ENCODE data around the gene DAB1. TPM values are rescaled to one million over a fixed set of nuclear protein-coding genes. Genes with fewer than 3 reads are reported as not detected.
"Not testable (repeated sequence)": the region's sequence is repeated elsewhere in the genome, so short reads cannot be mapped to it uniquely, and the experiment has no call there.

The DAB1 gene
- total RNA-seq, 3 donors from 2014 or later (not counting 1 experiment from before 2014, with no cell fraction given) = 0.41 TPM; not detected in 2

- 91% methylated on average over 3 of the region's 4 CpGs for WGBS (ENCODE audit: insufficient coverage)
- Mint-ChIP-seq H3K4me1 (no peaks in the 10 kb centered on the region), H3K9me3 (no peaks in the 10 kb centered on the region), H3K4me3 (no peak overlapping the region), H3K36me3 (no peaks in the 10 kb centered on the region), H3K27ac (no peak overlapping the region), H3K27me3 (ENCODE audit: low read depth in 2 of 2) (peaks cover 0 to under 1% of the 10 kb centered on the region in 2 donors)
- DNase-seq (no peak), ATAC-seq (no peak)
- H3K4me3 ChIP-seq (ENCODE audit: low read length) = no peak overlapping the region
- no peaks in the 10 kb centered on the region for H3K36me3 ChIP-seq (ENCODE audit: control insufficient read depth, insufficient read depth, low read length)
- H3K27ac ChIP-seq (ENCODE audit: low read length) = no peak overlapping the region
- H3K27me3 ChIP-seq (ENCODE audit: control insufficient read depth, insufficient read depth, low read length) = no peaks in the 10 kb centered on the region
- H3K9me3 ChIP-seq (ENCODE audit: control insufficient read depth, insufficient read depth, low read length) = no peaks in the 10 kb centered on the region
- TF ChIP-seq CTCF (IDR thresholded peaks at IDR 0.05) = no peak
- H3K4me1 ChIP-seq (ENCODE audit: control insufficient read depth, insufficient read depth, low read length) = no peaks in the 10 kb centered on the region
- intact Hi-C loops (cut with micrococcal nuclease) = no loop called here
These were observed 334.6 kb downstream of the DAB1 start for GRCh38 chr1:57089221-57089620.

- no peak overlapping the region for H3K4me3 ChIP-seq (ENCODE audit: low read length)
- H3K27me3 ChIP-seq (ENCODE audit: control insufficient read depth, insufficient read depth, low read length) = no peaks in the 10 kb centered on the region
- TF ChIP-seq CTCF (IDR thresholded peaks at IDR 0.05) = no peak
- H3K4me1 ChIP-seq (ENCODE audit: control insufficient read depth, insufficient read depth, low read length) = no peaks in the 10 kb centered on the region
- no peak overlapping the region for H3K27ac ChIP-seq (ENCODE audit: low read length)
- Mint-ChIP-seq H3K27me3 (ENCODE audit: low read depth in 2 of 2) (peaks cover 0 to 7% of the 10 kb centered on the region in 2 donors), H3K4me1 (no peaks in the 10 kb centered on the region), H3K27ac (no peak overlapping the region), H3K4me3 (no peak overlapping the region), H3K36me3 (no peaks in the 10 kb centered on the region), H3K9me3 (no peaks in the 10 kb centered on the region)
- H3K36me3 ChIP-seq (ENCODE audit: control insufficient read depth, insufficient read depth, low read length) = no peaks in the 10 kb centered on the region
- DNase-seq (no peak), ATAC-seq (no peak)
- 94% methylated on average over 6 of the region's 6 CpGs for WGBS (ENCODE audit: insufficient coverage)
- intact Hi-C loops (cut with micrococcal nuclease) = no loop called here
- no peaks in the 10 kb centered on the region for H3K9me3 ChIP-seq (ENCODE audit: control insufficient read depth, insufficient read depth, low read length)
These were observed 335.2 kb downstream of the DAB1 start for GRCh38 chr1:57088653-57089052.

GRCh38 chr1:57087660-57088059 is 336.2 kb downstream of the DAB1 start:
- H3K9me3 ChIP-seq (ENCODE audit: control insufficient read depth, insufficient read depth, low read length); H3K27ac ChIP-seq (ENCODE audit: low read length); H3K9me3 Mint-ChIP-seq; H3K27me3 Mint-ChIP-seq (ENCODE audit: low read depth in 2 of 2); H3K4me3 ChIP-seq (ENCODE audit: low read length); H3K4me1 Mint-ChIP-seq; H3K36me3 Mint-ChIP-seq; intact Hi-C loops (cut with micrococcal nuclease); ATAC-seq; H3K36me3 ChIP-seq (ENCODE audit: control insufficient read depth, insufficient read depth, low read length); H3K4me1 ChIP-seq (ENCODE audit: control insufficient read depth, insufficient read depth, low read length); H3K27me3 ChIP-seq (ENCODE audit: control insufficient read depth, insufficient read depth, low read length); H3K4me3 Mint-ChIP-seq; H3K27ac Mint-ChIP-seq; DNase-seq: not testable (repeated sequence)
- WGBS (ENCODE audit: insufficient coverage) = no CpG with 5 or more reads among the region's 3 CpGs

- Mint-ChIP-seq H3K27ac (no peak overlapping the region), H3K27me3 (ENCODE audit: low read depth in 2 of 2) (peaks cover 0 to 8% of the 10 kb centered on the region in 2 donors), H3K9me3 (no peaks in the 10 kb centered on the region), H3K4me3 (no peak overlapping the region), H3K36me3 (no peaks in the 10 kb centered on the region), H3K4me1 (no peaks in the 10 kb centered on the region)
- no peak for ATAC-seq
- intact Hi-C loops (cut with micrococcal nuclease) = no loop called here
- no peak overlapping the region for H3K4me3 ChIP-seq (ENCODE audit: low read length)
- no peak for TF ChIP-seq CTCF (IDR thresholded peaks at IDR 0.05)
- no peaks in the 10 kb centered on the region for H3K9me3 ChIP-seq (ENCODE audit: control insufficient read depth, insufficient read depth, low read length)
- no peak for DNase-seq
- 64% methylated on average over 6 of the region's 6 CpGs for WGBS (ENCODE audit: insufficient coverage)
- no peaks in the 10 kb centered on the region for H3K27me3 ChIP-seq (ENCODE audit: control insufficient read depth, insufficient read depth, low read length)
- H3K27ac ChIP-seq (ENCODE audit: low read length) = no peak overlapping the region
- H3K4me1 ChIP-seq (ENCODE audit: control insufficient read depth, insufficient read depth, low read length) = no peaks in the 10 kb centered on the region
- H3K36me3 ChIP-seq (ENCODE audit: control insufficient read depth, insufficient read depth, low read length) = no peaks in the 10 kb centered on the region
These were observed 337.7 kb downstream of the DAB1 start for GRCh38 chr1:57086154-57086553.

Data from natural killer cell (primary cell).